Endothelial cell (in vitro differentiated cells): Measurements from ENCODE around the gene FAM13B. TPM values are rescaled to one million over a fixed set of nuclear protein-coding genes. Genes with fewer than 3 reads are reported as not detected.

Experiments used
- DNase-seq: peaks from one replicate; pipeline ENCODE4 v3.0.0; 2021; ENCODE audit warnings: low spot score
- H3K27ac Mint-ChIP-seq: one replicate; pipeline ENCODE4 v1.8.0; 2021; ENCODE audit warnings: mixed read lengths, inconsistent platforms; ENCODE audit not compliant: unreplicated experiment
- H3K27me3 Mint-ChIP-seq: one replicate; pipeline ENCODE4 v1.8.0; 2021; ENCODE audit warnings: mild to moderate bottlenecking, moderate library complexity, mixed read lengths, inconsistent platforms; ENCODE audit not compliant: unreplicated experiment
- H3K36me3 Mint-ChIP-seq: one replicate; pipeline ENCODE4 v1.8.0; 2021; ENCODE audit warnings: mild to moderate bottlenecking, low read depth, mixed read lengths, inconsistent platforms; ENCODE audit not compliant: unreplicated experiment
- H3K4me1 Mint-ChIP-seq: one replicate; pipeline ENCODE4 v1.8.0; 2021; ENCODE audit warnings: mild to moderate bottlenecking, mixed read lengths, inconsistent platforms; ENCODE audit not compliant: unreplicated experiment
- H3K4me3 Mint-ChIP-seq: one replicate; pipeline ENCODE4 v1.8.0; 2021; ENCODE audit warnings: mild to moderate bottlenecking, mixed read lengths, inconsistent platforms; ENCODE audit not compliant: unreplicated experiment
- H3K9me3 Mint-ChIP-seq: one replicate; pipeline ENCODE4 v1.8.0; 2021; ENCODE audit warnings: mixed read lengths, inconsistent platforms; ENCODE audit not compliant: unreplicated experiment
- CTCF ChIP-seq: fragments of 200-600 bp; sonication (generic); IDR thresholded peaks from one replicate; pipeline ENCODE4 v1.5.0; 2021; ENCODE audit warnings: antibody characterized with exemption; ENCODE audit not compliant: unreplicated experiment
- total RNA-seq: library from RNA; stranded (reverse); fragmentation: NEBNext Ultra II Directional; extraction: Animal tissue kit (Norgen Biotek cat#: 25700); gene quantifications from one replicate; pipeline ENCODE4 v1.2.1, GENCODE V29; 2021; ENCODE audit not compliant: unreplicated experiment

The FAM13B gene
- total RNA-seq, 1 donor from 2014 or later = 31.2 TPM

GRCh38 chr5:138015916-138016315 lies 17.0 kb downstream of the FAM13B start:
- Mint-ChIP-seq H3K9me3 (no peaks in the 10 kb centered on the region), H3K4me1 (peaks cover 11% of the 10 kb centered on the region), H3K27ac (no peak overlapping the region), H3K36me3 (peaks cover 15% of the 10 kb centered on the region), H3K4me3 (no peak overlapping the region), H3K27me3 (peaks cover 4% of the 10 kb centered on the region)
- no peak for TF ChIP-seq CTCF
- DNase-seq = no peak

GRCh38 chr5:138011991-138012390 lies 20.9 kb downstream of the FAM13B start:
- DNase-seq = no peak
- no peak overlapping the region for H3K4me3 Mint-ChIP-seq
- no peak overlapping the region for H3K27ac Mint-ChIP-seq
- peaks cover 19% of the 10 kb centered on the region for H3K36me3 Mint-ChIP-seq
- H3K4me1 Mint-ChIP-seq = no peaks in the 10 kb centered on the region
- H3K9me3 Mint-ChIP-seq = no peaks in the 10 kb centered on the region
- TF ChIP-seq CTCF = no peak
- H3K27me3 Mint-ChIP-seq = peaks cover 4% of the 10 kb centered on the region

GRCh38 chr5:138000102-138000723 lies 32.7 kb downstream of the FAM13B start:
- no peak for TF ChIP-seq CTCF
- no peak overlapping the region for H3K27ac Mint-ChIP-seq
- no peaks in the 10 kb centered on the region for H3K4me1 Mint-ChIP-seq
- H3K27me3 Mint-ChIP-seq = no peaks in the 10 kb centered on the region
- no peak for DNase-seq
- no peaks in the 10 kb centered on the region for H3K9me3 Mint-ChIP-seq
- H3K4me3 Mint-ChIP-seq = no peak overlapping the region
- peaks cover 13% of the 10 kb centered on the region for H3K36me3 Mint-ChIP-seq

DNA sequence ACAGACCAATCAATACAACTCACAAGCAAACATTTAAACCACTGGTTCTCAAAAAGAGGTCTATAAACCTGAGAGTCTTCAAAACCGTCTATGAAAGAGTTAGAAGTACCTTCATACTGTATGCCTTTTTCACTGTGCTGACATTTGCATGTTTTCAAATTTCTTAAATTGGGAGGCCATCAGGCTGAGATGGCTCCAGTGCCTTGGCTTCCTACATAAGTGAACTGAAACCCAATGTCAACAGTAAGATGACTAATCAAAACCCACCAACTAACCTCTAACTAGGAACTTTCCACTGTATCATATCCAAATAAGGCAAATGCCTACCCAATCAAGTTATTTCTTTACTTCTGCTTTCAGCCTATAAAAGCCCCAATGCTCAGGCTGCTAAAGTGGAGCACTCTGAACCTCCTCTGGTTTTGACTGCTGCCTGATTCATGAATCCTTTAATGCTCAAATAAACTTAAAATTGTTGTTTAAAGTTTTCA lies 35.1 kb downstream of the FAM13B start:
- no peaks in the 10 kb centered on the region for H3K4me1 Mint-ChIP-seq
- no peak for DNase-seq
- no peak overlapping the region for H3K4me3 Mint-ChIP-seq
- peaks cover 13% of the 10 kb centered on the region for H3K36me3 Mint-ChIP-seq
- H3K27me3 Mint-ChIP-seq = no peaks in the 10 kb centered on the region
- TF ChIP-seq CTCF = no peak
- H3K9me3 Mint-ChIP-seq = no peaks in the 10 kb centered on the region
- no peak overlapping the region for H3K27ac Mint-ChIP-seq

GRCh38 chr5:137995749-137996128 lies 37.1 kb downstream of the FAM13B start:
- no peak for TF ChIP-seq CTCF
- Mint-ChIP-seq H3K4me3 (no peak overlapping the region), H3K27me3 (no peaks in the 10 kb centered on the region), H3K36me3 (peaks cover 13% of the 10 kb centered on the region), H3K9me3 (no peaks in the 10 kb centered on the region), H3K27ac (no peak overlapping the region), H3K4me1 (no peaks in the 10 kb centered on the region)
- DNase-seq = no peak
